Measurements from ENCODE around the gene EPSTI1.
"Not testable (repeated sequence)": the region's sequence is repeated elsewhere in the genome, so short reads cannot be mapped to it uniquely, and the experiment has no call there.

The EPSTI1 gene

GRCh38 chr13:42893214-42893671 lies 98.8 kb downstream of the EPSTI1 start:
- no peak for DNase-seq (ENCODE audit: low spot score)

- no peak for DNase-seq (ENCODE audit: low spot score)
These were observed 99.3 kb downstream of the EPSTI1 start for GRCh38 chr13:42892760-42893159.

- DNase-seq (ENCODE audit: low spot score), result no peak
These were observed 100.5 kb downstream of the EPSTI1 start for GRCh38 chr13:42891591-42891990.

GRCh38 chr13:42885325-42885724 lies 106.7 kb downstream of the EPSTI1 start:
- no peak for DNase-seq (ENCODE audit: low spot score)

GRCh38 chr13:42883771-42884467 lies 108.1 kb downstream of the EPSTI1 start:
- DNase-seq (ENCODE audit: low spot score), result no peak

- DNase-seq (ENCODE audit: low spot score), result no peak
These were observed 108.9 kb downstream of the EPSTI1 start for GRCh38 chr13:42883142-42883541.

- no peak for DNase-seq (ENCODE audit: low spot score)
These were observed 111.9 kb downstream of the EPSTI1 start for GRCh38 chr13:42880056-42880605.

- no peak for DNase-seq (ENCODE audit: low spot score)
These were observed 113.3 kb downstream of the EPSTI1 start for GRCh38 chr13:42878721-42879120.

GRCh38 chr13:42876887-42877545 lies 115.0 kb downstream of the EPSTI1 start:
- DNase-seq (ENCODE audit: low spot score), result no peak

- DNase-seq (ENCODE audit: low spot score), result no peak
These were observed 115.7 kb downstream of the EPSTI1 start for GRCh38 chr13:42876270-42876714.

- DNase-seq (ENCODE audit: low spot score), result no peak
These were observed 116.4 kb downstream of the EPSTI1 start for GRCh38 chr13:42875475-42876269.

GRCh38 chr13:42874221-42874620 lies 117.8 kb downstream of the EPSTI1 start:
- no peak for DNase-seq (ENCODE audit: low spot score)

GRCh38 chr13:42873081-42873480 lies 119.0 kb downstream of the EPSTI1 start:
- DNase-seq (ENCODE audit: low spot score), result no peak

GRCh38 chr13:42867232-42867631 lies 124.8 kb downstream of the EPSTI1 start:
- no peak for DNase-seq (ENCODE audit: low spot score)

- no peak for DNase-seq (ENCODE audit: low spot score)
These were observed 126.3 kb downstream of the EPSTI1 start for GRCh38 chr13:42865768-42866102.

GRCh38 chr13:42864952-42865767 lies 126.9 kb downstream of the EPSTI1 start:
- no peak for DNase-seq (ENCODE audit: low spot score)

GRCh38 chr13:42862370-42862769 lies 129.7 kb downstream of the EPSTI1 start:
- DNase-seq (ENCODE audit: low spot score), result not testable (repeated sequence)

GRCh38 chr13:42860485-42860884 lies 131.6 kb downstream of the EPSTI1 start:
- no peak for DNase-seq (ENCODE audit: low spot score)

GRCh38 chr13:42859760-42860159 lies 132.3 kb downstream of the EPSTI1 start:
- DNase-seq (ENCODE audit: low spot score), result no peak

- DNase-seq (ENCODE audit: low spot score), result no peak
These were observed 136.6 kb downstream of the EPSTI1 start for GRCh38 chr13:42855410-42855809.

GRCh38 chr13:42852136-42852535 lies 139.9 kb downstream of the EPSTI1 start:
- no peak for DNase-seq (ENCODE audit: low spot score)

- DNase-seq (ENCODE audit: low spot score), result no peak
These were observed 142.8 kb downstream of the EPSTI1 start for GRCh38 chr13:42849200-42849599.
